Measurements from ENCODE around the gene MPLKIP. TPM values are rescaled to one million over a fixed set of nuclear protein-coding genes. Genes with fewer than 3 reads are reported as not detected.

Gene MPLKIP
- total RNA-seq, 1 donor from 2014 or later = 31.5 TPM

Other genes starting within 250 kb of the MPLKIP start
- gene CDK13, start 184.4 kb downstream of the MPLKIP start, total RNA-seq = 52.9 and 54.2 TPM in 2 replicates
- 0.34 TPM in 1 of 2 replicates, not detected in the other for gene SUGCT, start 383 bp upstream of the MPLKIP start, total RNA-seq

All from T-helper 2 cell treated with Interferon-gamma antibody and Interleukin-4, amounts not matched to agents 100 ng/mL and 5 ng/mL, for 36 hours (primary cell).